ENCODE measurements around the gene LRFN5.
"Not testable (repeated sequence)": the region's sequence is repeated elsewhere in the genome, so short reads cannot be mapped to it uniquely, and the experiment has no call there.

Gene LRFN5

DNA sequence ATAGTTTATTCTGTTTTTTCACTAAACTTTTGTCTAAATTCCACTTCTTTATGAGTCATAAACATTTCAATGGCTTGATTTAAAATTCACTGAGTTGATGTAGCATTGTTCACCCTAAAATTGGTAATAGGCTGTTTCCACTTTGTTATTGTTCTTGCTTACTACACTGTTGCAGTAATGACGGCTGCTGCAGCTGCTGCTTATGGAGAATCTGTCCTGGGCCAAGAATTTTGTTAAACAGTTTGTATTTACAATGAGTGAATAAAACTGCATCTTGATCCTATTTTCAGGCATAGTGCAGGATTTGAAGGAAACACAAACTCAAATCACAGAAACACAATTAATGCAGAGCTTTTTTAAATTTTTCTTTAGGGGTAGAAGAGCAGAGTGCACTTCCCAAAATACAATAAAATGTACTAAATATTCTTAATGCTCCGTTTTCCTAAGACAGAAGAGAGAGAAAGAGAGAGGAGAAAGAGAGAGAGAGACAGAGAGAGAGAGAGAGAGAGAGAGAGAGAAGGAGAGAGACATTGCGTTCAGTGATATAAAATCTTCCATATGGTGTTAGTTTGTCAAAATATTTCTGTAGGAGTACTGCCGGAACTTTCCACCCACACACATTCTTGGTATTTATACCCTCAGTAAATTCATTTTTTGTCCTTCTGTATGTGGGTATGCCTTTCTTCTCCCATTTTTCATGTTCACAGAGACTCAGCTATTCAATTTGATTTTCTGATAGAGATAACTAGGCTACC, 266.4 kb downstream of the LRFN5 start:
- no peak for TF ChIP-seq ZNF274 (IDR thresholded peaks at IDR 0.05; ENCODE audit: low read depth, low read length)
- H3K4me3 ChIP-seq (ENCODE audit: low read length), result no peak overlapping the region

- TF ChIP-seq ZNF274 (IDR thresholded peaks at IDR 0.05; ENCODE audit: low read depth, low read length), result no peak
- H3K4me3 ChIP-seq (ENCODE audit: low read length), result no peak overlapping the region
Measured at GRCh38 chr14:41873686-41874317, 267.1 kb downstream of the LRFN5 start.

- no peak for TF ChIP-seq ZNF274 (IDR thresholded peaks at IDR 0.05; ENCODE audit: low read depth, low read length)
- H3K4me3 ChIP-seq (ENCODE audit: low read length), result no peak overlapping the region
Measured at GRCh38 chr14:41875116-41875515, 268.4 kb downstream of the LRFN5 start.

- no peak for TF ChIP-seq ZNF274 (IDR thresholded peaks at IDR 0.05; ENCODE audit: low read depth, low read length)
- H3K4me3 ChIP-seq (ENCODE audit: low read length), result no peak overlapping the region
Measured at GRCh38 chr14:41878321-41878720, 271.6 kb downstream of the LRFN5 start.

DNA sequence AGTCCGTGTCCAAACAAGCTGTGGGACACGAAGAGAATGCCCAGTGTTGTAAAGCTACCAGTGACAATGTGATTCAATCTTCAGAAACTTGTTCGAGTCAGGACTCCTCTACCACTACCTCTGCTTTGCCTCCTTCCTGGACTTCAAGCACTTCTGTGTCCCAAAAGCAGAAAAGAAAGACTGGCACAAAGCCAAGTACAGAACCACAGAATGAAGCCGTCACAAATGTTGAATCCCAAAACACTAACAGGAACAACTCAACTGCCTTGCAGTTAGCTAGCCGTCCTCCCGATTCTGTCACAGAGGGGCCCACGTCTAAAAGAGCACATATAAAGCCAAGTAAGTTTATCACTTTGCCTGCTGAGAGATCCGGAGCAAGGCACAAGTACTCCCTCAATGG, 284.9 kb downstream of the LRFN5 start:
- no peak overlapping the region for H3K4me3 ChIP-seq (ENCODE audit: low read length)
- TF ChIP-seq ZNF274 (IDR thresholded peaks at IDR 0.05; ENCODE audit: low read depth, low read length), result no peak

- no peak for TF ChIP-seq ZNF274 (IDR thresholded peaks at IDR 0.05; ENCODE audit: low read depth, low read length)
- no peak overlapping the region for H3K4me3 ChIP-seq (ENCODE audit: low read length)
Measured at GRCh38 chr14:41899416-41899815, 292.7 kb downstream of the LRFN5 start.

DNA sequence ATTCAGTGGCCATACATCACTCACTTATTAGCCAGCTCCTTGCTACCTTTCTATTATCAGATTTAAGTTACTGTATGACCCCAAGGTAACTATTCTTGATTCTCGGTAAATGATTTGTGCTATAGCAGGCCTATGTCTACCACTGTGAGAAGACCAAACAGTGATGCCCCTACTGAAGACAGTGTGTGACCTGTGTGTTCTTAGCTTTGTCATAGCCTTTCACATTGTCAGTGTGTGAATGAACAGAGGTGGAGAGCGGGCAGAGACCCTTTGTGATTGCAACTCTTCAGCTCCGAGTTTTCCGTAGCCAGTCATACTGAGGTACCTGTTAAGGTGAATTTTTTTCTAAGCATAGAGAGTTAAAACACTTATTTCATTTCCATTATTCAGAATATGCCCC, 294.0 kb downstream of the LRFN5 start:
- TF ChIP-seq ZNF274 (IDR thresholded peaks at IDR 0.05; ENCODE audit: low read depth, low read length), result no peak

DNA sequence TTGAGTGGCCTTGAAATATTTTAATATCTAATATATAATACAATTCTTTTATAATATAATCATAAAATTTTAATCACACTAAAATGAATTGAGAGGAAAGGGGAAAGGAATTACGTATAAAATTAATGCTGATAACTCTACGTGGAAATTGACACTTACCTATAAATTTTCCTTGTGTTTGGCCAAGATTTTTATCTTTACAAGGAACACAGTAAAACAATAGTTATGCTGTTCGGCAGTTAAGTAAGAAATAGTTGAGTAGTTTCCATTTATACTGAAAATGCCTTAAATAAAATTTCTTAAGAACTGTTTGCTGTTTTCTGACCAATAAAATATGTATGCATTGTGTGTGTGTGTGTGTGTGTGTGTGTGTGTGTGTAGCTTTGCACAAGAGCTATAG, 294.4 kb downstream of the LRFN5 start:
- no peak overlapping the region for H3K4me3 ChIP-seq (ENCODE audit: low read length)
- no peak for TF ChIP-seq ZNF274 (IDR thresholded peaks at IDR 0.05; ENCODE audit: low read depth, low read length)

More for the DNA sequence above, 294.0 kb downstream of the LRFN5 start:
- no peak overlapping the region for H3K4me3 ChIP-seq (ENCODE audit: low read length)

- no peak for TF ChIP-seq ZNF274 (IDR thresholded peaks at IDR 0.05; ENCODE audit: low read depth, low read length)
- H3K4me3 ChIP-seq (ENCODE audit: low read length), result no peak overlapping the region
Measured at GRCh38 chr14:41905394-41905964, 298.8 kb downstream of the LRFN5 start.

GRCh38 chr14:41911155-41911554, 304.5 kb downstream of the LRFN5 start:
- H3K4me3 ChIP-seq (ENCODE audit: low read length), result not testable (repeated sequence)

- TF ChIP-seq ZNF274 (IDR thresholded peaks at IDR 0.05; ENCODE audit: low read depth, low read length), result no peak
- no peak overlapping the region for H3K4me3 ChIP-seq (ENCODE audit: low read length)
Measured at GRCh38 chr14:41913398-41913797, 306.7 kb downstream of the LRFN5 start.

DNA sequence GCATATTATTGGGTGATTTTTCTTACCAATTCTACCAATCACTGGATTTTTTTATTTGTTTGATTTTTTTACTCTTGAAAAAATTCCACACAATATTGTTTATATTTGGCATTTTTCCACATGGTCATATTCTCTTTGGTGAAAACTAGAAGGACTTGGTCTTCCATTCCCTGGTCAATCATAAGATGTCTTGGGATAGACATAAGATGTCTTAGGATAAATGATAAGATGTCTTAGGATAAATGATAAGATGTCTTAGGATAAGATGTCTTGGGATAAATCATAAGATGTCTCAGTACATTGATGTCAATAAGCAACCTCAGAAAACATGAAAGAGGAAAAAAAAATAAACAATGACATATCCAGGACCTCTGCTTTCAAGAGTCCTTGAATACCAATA, 309.1 kb downstream of the LRFN5 start:
- no peak for TF ChIP-seq ZNF274 (IDR thresholded peaks at IDR 0.05; ENCODE audit: low read depth, low read length)
- no peak overlapping the region for H3K4me3 ChIP-seq (ENCODE audit: low read length)

DNA sequence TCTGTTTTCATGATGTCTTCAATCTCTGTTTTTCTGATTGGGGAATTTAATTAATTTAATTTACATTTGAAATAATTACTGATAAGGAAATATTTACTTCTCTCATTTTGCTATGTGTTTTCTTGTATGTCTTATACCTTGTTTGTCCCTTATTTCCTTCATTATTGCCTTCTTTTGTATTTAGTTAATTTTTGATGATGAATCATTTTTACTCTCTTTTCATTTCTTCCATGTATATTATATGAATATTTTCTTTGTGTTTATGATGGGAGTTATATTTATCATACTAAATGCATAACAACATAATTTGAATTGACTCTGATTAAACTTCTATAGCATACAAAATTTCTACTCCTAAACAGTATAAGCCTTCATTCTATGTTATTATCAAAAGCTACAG, 309.6 kb downstream of the LRFN5 start:
- TF ChIP-seq ZNF274 (IDR thresholded peaks at IDR 0.05; ENCODE audit: low read depth, low read length), result no peak
- H3K4me3 ChIP-seq (ENCODE audit: low read length), result no peak overlapping the region

DNA sequence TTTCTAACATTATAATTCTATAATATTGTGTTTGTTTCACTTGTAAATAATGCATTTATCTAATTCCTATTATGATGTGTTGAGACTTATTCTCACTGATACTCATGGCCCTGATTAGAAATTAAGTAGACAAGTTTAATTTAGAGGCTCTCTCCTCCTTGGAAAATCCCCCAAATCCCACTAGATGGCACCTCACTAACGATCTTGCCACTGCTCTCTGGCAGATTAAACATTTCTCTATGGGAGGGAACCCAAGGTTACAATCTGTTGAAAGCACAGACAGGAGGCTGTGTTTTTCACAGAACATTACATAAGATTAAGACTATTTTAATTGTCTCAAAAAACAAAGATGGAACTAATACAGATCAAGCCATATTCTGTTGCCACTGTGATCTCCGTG, 318.7 kb downstream of the LRFN5 start:
- TF ChIP-seq ZNF274 (IDR thresholded peaks at IDR 0.05; ENCODE audit: low read depth, low read length), result no peak

GRCh38 chr14:41950428-41951151, 343.9 kb downstream of the LRFN5 start:
- no peak overlapping the region for H3K4me3 ChIP-seq (ENCODE audit: low read length)
- TF ChIP-seq ZNF274 (IDR thresholded peaks at IDR 0.05; ENCODE audit: low read depth, low read length), result no peak

More for the DNA sequence above, 318.7 kb downstream of the LRFN5 start:
- no peak overlapping the region for H3K4me3 ChIP-seq (ENCODE audit: low read length)
